RWPE2 (cell line): Measurements from ENCODE around the gene C9orf40.

Experiments used
- ATAC-seq: fragments of 200-7000 bp; cut with Tn5 transposase; 3 replicates; pipeline ENCODE4 v1.9.1; 2021; ENCODE audit warnings: low read depth
- DNase-seq: peaks from one replicate; pipeline ENCODE4 v3.0.0-alpha.2; 2020; ENCODE audit warnings: low spot score
- H3K27ac ChIP-seq: fragments of 450-650 bp; 2 replicates; pipeline ENCODE4 v1.5.1; 2017; ENCODE audit warnings: mild to moderate bottlenecking; ENCODE audit not compliant: poor library complexity, severe bottlenecking
- H3K27me3 ChIP-seq: fragments of 250-450 bp; sonication (Bioruptor Pico); 2 replicates; pipeline ENCODE4 v1.5.1; 2021; ENCODE audit warnings: mild to moderate bottlenecking, moderate library complexity; ENCODE audit not compliant: insufficient read depth, poor library complexity, severe bottlenecking
- H3K36me3 ChIP-seq: fragments of 250-450 bp; sonication (Bioruptor Pico); 2 replicates; pipeline ENCODE4 v1.5.1; 2020; ENCODE audit warnings: low read depth, mild to moderate bottlenecking, moderate library complexity
- H3K4me1 ChIP-seq: fragments of 250-450 bp; sonication (Bioruptor Pico); 2 replicates; pipeline ENCODE4 v1.5.1; 2021; ENCODE audit warnings: mild to moderate bottlenecking, moderate library complexity; ENCODE audit not compliant: insufficient read depth, poor library complexity, severe bottlenecking
- H3K4me3 ChIP-seq: fragments of 250-450 bp; sonication (Bioruptor Pico); 2 replicates; pipeline ENCODE4 v1.5.1; 2021; ENCODE audit warnings: mild to moderate bottlenecking, moderate library complexity; ENCODE audit not compliant: severe bottlenecking
- H3K9me3 ChIP-seq: fragments of 250-450 bp; sonication (Bioruptor Pico); 2 replicates; pipeline ENCODE4 v1.5.1; 2021; ENCODE audit warnings: mild to moderate bottlenecking, moderate library complexity; ENCODE audit not compliant: severe bottlenecking
- TF ChIP-seq, protein P1 (sequence below): fragments of 450-650 bp; IDR thresholded peaks from one replicate; pipeline ENCODE4 v1.5.1; 2017; ENCODE audit warnings: mild to moderate bottlenecking, moderate library complexity; ENCODE audit not compliant: poor library complexity, severe bottlenecking

C9orf40 gene

DNA sequence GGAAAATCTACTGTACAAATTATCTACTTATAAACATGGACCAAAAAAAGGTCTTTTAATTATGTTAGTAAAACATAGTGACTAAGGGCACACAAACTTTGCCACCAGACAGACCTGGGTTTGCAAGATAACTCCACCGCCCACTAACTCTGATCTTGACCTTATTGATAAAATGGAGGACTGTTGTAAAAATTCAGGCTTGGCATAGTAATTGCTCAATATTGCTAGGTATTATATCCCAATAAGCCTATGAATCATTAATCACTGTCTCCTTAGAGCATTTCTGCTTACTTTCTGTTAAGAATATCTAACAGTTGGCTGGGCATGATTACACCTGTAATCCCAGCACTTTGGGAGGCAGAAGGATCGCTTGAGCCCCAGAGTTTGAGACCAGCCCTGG lies 3.8 kb downstream of the C9orf40 start:
- ATAC-seq (no peak), DNase-seq (no peak)
- no peak overlapping the region for H3K27ac ChIP-seq
- no peaks in the 10 kb centered on the region for H3K9me3 ChIP-seq
- no peaks in the 10 kb centered on the region for H3K27me3 ChIP-seq
- H3K36me3 ChIP-seq = peaks cover 13% of the 10 kb centered on the region
- no peaks in the 10 kb centered on the region for H3K4me1 ChIP-seq
- TF ChIP-seq, protein P1, sequence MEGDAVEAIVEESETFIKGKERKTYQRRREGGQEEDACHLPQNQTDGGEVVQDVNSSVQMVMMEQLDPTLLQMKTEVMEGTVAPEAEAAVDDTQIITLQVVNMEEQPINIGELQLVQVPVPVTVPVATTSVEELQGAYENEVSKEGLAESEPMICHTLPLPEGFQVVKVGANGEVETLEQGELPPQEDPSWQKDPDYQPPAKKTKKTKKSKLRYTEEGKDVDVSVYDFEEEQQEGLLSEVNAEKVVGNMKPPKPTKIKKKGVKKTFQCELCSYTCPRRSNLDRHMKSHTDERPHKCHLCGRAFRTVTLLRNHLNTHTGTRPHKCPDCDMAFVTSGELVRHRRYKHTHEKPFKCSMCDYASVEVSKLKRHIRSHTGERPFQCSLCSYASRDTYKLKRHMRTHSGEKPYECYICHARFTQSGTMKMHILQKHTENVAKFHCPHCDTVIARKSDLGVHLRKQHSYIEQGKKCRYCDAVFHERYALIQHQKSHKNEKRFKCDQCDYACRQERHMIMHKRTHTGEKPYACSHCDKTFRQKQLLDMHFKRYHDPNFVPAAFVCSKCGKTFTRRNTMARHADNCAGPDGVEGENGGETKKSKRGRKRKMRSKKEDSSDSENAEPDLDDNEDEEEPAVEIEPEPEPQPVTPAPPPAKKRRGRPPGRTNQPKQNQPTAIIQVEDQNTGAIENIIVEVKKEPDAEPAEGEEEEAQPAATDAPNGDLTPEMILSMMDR = no peak
- no peak overlapping the region for H3K4me3 ChIP-seq

DNA sequence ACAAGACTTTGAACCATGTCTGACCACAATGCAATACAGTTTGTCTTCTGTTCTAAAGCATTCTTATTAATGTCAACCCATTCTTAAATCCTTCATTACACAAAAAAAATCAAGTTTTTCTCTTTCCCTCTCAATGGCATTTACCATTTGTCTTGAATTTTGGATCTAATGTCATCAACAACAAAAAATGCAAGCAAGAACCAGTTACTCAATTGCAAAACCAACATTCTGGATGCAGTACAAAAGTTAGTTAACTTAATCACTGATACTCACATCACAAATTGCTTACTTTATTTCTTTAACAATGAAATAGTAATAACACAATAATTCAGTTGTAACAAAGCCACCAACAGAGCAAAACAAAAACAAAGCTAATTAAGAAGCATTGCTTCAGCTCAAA lies 6.0 kb downstream of the C9orf40 start:
- peaks cover 13% of the 10 kb centered on the region for H3K36me3 ChIP-seq
- no peak for DNase-seq

DNA sequence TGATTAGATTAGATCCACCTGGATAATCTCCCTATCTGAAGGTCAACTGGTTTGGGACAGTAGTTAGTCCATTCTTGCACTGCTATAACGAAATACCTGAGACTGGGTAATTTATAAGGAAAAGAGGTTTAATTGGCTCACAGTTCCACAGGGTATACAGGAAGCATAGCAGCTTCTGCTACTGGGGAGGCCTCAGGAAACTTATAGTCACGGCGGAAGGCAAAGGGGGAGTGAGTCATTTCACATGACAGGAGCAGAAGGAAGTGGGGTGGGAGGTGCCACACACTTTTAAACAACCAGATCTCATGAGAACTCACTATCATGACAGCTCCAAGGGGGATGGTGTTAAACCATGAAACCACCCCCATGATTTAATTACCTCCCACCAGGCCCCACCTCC lies 9.9 kb downstream of the C9orf40 start:
- H3K27ac ChIP-seq = no peak overlapping the region
- H3K4me1 ChIP-seq = no peaks in the 10 kb centered on the region
- no peaks in the 10 kb centered on the region for H3K27me3 ChIP-seq
- H3K4me3 ChIP-seq = no peak overlapping the region
- no peaks in the 10 kb centered on the region for H3K9me3 ChIP-seq
- H3K36me3 ChIP-seq = peaks cover 10% of the 10 kb centered on the region
- ATAC-seq (peak; percentile 40; the same call in 1 of the 3 replicates), DNase-seq (no peak)
- TF ChIP-seq, protein P1 = no peak

More for the DNA sequence above, 6.0 kb downstream of the C9orf40 start:
- no peak for ATAC-seq
- no peaks in the 10 kb centered on the region for H3K9me3 ChIP-seq
- TF ChIP-seq, protein P1 = no peak
- no peak overlapping the region for H3K4me3 ChIP-seq
- no peak overlapping the region for H3K27ac ChIP-seq
- H3K27me3 ChIP-seq = no peaks in the 10 kb centered on the region
- H3K4me1 ChIP-seq = no peaks in the 10 kb centered on the region

DNA sequence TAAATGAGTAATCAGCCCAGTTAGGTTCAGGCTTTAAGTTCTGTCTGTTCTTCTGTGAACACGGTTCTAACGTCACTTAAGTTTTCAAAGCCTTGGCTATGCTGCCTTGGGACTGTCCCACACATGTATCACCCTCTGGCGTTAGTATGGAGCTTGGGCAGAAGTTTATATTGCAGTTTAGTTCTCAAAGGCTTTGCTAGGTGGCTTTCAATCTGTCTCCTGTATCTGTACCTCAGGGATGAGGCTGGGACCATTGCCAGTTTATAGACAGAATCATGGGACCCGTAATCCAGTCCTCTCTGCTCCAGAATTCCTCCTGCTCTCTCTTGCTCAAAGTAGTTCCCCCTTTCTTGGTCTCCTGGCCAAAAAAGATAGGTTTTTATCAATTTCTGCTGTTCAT lies 12.1 kb downstream of the C9orf40 start:
- Histone ChIP-seq H3K27ac (no peak overlapping the region), H3K4me1 (no peaks in the 10 kb centered on the region), H3K36me3 (no peaks in the 10 kb centered on the region), H3K9me3 (no peaks in the 10 kb centered on the region), H3K4me3 (no peak overlapping the region), H3K27me3 (no peaks in the 10 kb centered on the region)
- ATAC-seq (no peak), DNase-seq (no peak)
- TF ChIP-seq, protein P1 = no peak

DNA sequence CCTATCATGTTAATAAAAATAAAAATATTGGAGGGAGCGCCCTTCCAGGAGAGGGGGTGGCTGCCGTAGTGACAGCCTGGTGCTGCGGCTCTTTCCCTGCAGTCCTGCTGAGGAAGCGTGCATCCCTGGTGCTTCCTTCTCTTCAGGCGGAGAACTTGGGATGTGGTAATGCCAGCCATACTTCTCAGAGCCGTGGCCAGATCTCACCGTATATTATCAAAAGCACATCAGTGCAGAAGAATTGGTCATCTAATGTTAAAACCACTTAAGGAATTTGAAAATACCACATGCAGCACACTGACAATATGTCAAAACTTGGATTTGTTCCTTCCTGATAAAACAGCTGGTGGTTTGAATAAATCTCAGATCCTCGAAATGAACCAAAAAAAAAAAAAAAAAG lies 17.7 kb downstream of the C9orf40 start:
- no peaks in the 10 kb centered on the region for H3K27me3 ChIP-seq
- H3K9me3 ChIP-seq = no peaks in the 10 kb centered on the region
- no peak for DNase-seq
- H3K4me1 ChIP-seq = no peaks in the 10 kb centered on the region
- no peak overlapping the region for H3K4me3 ChIP-seq
- TF ChIP-seq, protein P1 = no peak
- no peak overlapping the region for H3K27ac ChIP-seq
- no peaks in the 10 kb centered on the region for H3K36me3 ChIP-seq
- no peak for ATAC-seq
